ENCODE results near the gene RAX2. TPM values are rescaled to one million over a fixed set of nuclear protein-coding genes. Genes with fewer than 3 reads are reported as not detected.

RAX2 gene
- total and polyA plus RNA-seq, 2 experiments from 2014 or later: 0.22 TPM; not detected in 1

- no peak for TF ChIP-seq CTCF (IDR thresholded peaks at IDR 0.05; ENCODE audit: poor library complexity)
- no peak for TF ChIP-seq EZH2 (IDR thresholded peaks at IDR 0.05; ENCODE audit: borderline replicate concordance)
- TF ChIP-seq EZH2phosphoT487 (IDR thresholded peaks at IDR 0.05; ENCODE audit: low read depth, severe bottlenecking, unreplicated experiment): no peak
- H3K4me2 ChIP-seq: no peak overlapping the region
- no peak overlapping the region for H3K4me3 ChIP-seq
- H2AFZ ChIP-seq: no peak overlapping the region
- no peaks in the 10 kb centered on the region for H4K20me1 ChIP-seq (ENCODE audit: insufficient read depth, poor library complexity, severe bottlenecking)
- no peaks in the 10 kb centered on the region for H3K79me2 ChIP-seq
- no peaks in the 10 kb centered on the region for H3K4me1 ChIP-seq (ENCODE audit: insufficient read depth)
- DNase-seq (ENCODE audit: low spot score): no peak
- no peaks in the 10 kb centered on the region for H3K36me3 ChIP-seq (replicated peaks; ENCODE audit: insufficient read depth, low read depth)
- H3K9me3 ChIP-seq (ENCODE audit: low read depth): no peaks in the 10 kb centered on the region
- no peaks in the 10 kb centered on the region for H3K27me3 ChIP-seq
- H3K9me2 ChIP-seq (replicated peaks; ENCODE audit: insufficient read depth): no peaks in the 10 kb centered on the region
- H3K27ac ChIP-seq: no peak overlapping the region
- WGBS (ENCODE audit: low lambda C conversion rate, missing lambda C conversion rate): 90% methylated on average over 12 of the region's 12 CpGs
Measured at GRCh38 chr19:3773814-3774515, 1.9 kb upstream of the RAX2 start.

- 80% methylated on average over 22 of the region's 35 CpGs for WGBS (ENCODE audit: low lambda C conversion rate, missing lambda C conversion rate)
Measured at GRCh38 chr19:3771000-3771905, 775 bp downstream of the RAX2 start.

More at GRCh38 chr19:3771000-3771905, 775 bp downstream of the RAX2 start:
- TF ChIP-seq EZH2phosphoT487 (IDR thresholded peaks at IDR 0.05; ENCODE audit: low read depth, severe bottlenecking, unreplicated experiment): no peak
- TF ChIP-seq EZH2 (IDR thresholded peaks at IDR 0.05; ENCODE audit: borderline replicate concordance): no peak
- TF ChIP-seq CTCF (IDR thresholded peaks at IDR 0.05; ENCODE audit: poor library complexity): no peak
- Histone ChIP-seq H4K20me1 (ENCODE audit: insufficient read depth, poor library complexity, severe bottlenecking) (no peaks in the 10 kb centered on the region), H3K9me2 (replicated peaks; ENCODE audit: insufficient read depth) (no peaks in the 10 kb centered on the region), H3K4me2 (no peak overlapping the region), H3K4me1 (ENCODE audit: insufficient read depth) (no peaks in the 10 kb centered on the region), H3K9me3 (ENCODE audit: low read depth) (no peaks in the 10 kb centered on the region), H3K4me3 (no peak overlapping the region), H3K27ac (no peak overlapping the region), H3K27me3 (no peaks in the 10 kb centered on the region), H2AFZ (no peak overlapping the region), H3K79me2 (no peaks in the 10 kb centered on the region), H3K36me3 (replicated peaks; ENCODE audit: insufficient read depth, low read depth) (no peaks in the 10 kb centered on the region)
- no peak for DNase-seq (ENCODE audit: low spot score)

Measured in hepatocyte (in vitro differentiated cells).